ENCODE data around the gene MVK.
A peak's percentile ranks its signal among the peaks of the same experiment; 100 is the strongest.
"Not testable (repeated sequence)": the region's sequence is repeated elsewhere in the genome, so short reads cannot be mapped to it uniquely, and the experiment has no call there.

The MVK gene

DNA sequence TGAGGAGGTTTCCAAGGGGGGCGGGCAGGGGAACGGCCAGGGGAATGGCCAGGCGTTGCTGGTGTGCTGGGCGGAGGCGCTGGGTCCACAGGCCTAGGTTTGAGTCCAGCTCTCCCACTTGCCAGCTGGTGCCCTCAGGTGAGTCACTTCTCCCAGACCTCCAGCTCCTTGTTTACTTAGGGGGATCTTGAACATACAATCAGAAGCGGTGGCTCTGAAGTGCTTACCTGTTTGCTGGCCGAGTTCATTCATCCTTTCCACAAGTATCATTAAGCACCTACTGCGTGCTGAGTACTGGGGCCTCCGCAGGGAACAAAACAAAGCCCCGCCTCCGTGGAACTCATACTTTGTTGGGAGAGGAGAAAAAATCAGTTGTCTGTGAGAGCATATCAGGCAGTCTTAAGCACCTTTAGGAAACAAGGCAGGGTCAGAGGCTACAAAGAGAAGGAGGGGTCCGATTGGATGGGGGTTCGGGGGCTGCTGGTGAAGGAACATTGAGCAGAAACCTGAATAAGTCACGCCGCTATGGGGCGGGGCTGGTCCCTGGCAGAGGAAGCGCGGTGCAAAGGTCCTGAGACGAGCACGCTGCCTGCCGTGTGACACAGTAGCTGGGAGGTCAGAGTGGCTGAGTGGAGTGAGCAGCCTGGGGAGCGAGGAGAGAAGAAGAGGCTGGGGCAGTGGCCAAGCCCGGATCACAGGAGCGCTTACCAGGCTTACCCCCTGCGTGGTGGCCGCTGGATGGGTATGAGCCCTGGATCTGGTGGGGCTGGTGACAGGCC lies 15.1 kb downstream of the MVK start:
- DNase-seq (ENCODE audit: extremely low read depth in 1 of 2, low read depth in 1 of 2) = no peak

DNA sequence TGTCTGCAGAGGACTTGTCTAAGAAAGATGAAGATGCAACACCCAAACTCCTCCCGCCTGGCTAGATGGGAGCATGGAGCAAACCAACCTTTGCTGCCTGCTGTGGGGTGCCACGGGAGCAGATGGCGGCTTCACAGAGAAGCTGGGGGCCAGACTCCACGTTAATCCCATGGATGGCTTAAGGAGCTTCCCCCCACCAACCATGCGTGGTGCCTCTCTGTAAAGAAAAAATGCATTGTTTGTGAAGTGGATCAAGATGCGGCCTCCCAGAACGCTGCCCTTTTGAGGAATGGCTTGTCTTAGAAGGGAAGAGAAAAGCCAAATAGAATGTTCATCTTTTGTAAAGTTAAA lies 15.6 kb downstream of the MVK start:
- DNase-seq (ENCODE audit: extremely low read depth in 1 of 2, low read depth in 1 of 2) = no peak

DNA sequence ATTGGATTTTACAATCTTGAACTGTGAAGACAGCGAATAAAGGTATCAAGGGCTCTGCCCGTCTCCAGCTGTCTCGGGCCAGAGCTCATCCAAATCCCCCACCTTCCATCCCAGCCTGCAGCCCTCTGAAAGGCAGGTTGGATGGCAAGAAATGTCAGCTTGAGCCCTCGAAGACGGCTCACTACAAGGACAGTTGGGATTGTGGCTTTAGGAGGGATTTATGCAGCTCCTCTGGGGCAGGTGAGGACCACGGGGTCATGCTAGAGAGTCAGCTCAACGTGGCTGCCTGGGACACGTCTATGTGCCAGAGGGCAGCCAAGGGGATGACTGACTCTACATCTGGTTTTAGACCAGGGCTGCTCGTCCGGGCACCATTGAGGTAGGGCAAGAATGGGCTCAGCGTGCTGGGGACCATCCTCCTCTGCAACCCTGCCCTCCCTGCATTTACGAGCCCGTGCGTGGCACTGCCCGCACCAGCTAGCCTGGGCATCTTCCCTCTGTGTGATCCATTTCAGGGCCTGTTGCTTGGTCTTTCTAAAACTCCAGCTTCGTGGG lies 16.2 kb downstream of the MVK start:
- no peak for DNase-seq (ENCODE audit: extremely low read depth in 1 of 2, low read depth in 1 of 2)

GRCh38 chr12:109590566-109590965 lies 17.0 kb downstream of the MVK start:
- no peak for DNase-seq (ENCODE audit: extremely low read depth in 1 of 2, low read depth in 1 of 2)

- no peak for DNase-seq (ENCODE audit: extremely low read depth in 1 of 2, low read depth in 1 of 2)
Observed at GRCh38 chr12:109591041-109591440, 17.4 kb downstream of the MVK start.

- no peak for DNase-seq (ENCODE audit: extremely low read depth in 1 of 2, low read depth in 1 of 2)
Observed at GRCh38 chr12:109592195-109592904, 18.8 kb downstream of the MVK start.

GRCh38 chr12:109592905-109593272 lies 19.3 kb downstream of the MVK start:
- DNase-seq (ENCODE audit: extremely low read depth in 1 of 2, low read depth in 1 of 2) = no peak

DNA sequence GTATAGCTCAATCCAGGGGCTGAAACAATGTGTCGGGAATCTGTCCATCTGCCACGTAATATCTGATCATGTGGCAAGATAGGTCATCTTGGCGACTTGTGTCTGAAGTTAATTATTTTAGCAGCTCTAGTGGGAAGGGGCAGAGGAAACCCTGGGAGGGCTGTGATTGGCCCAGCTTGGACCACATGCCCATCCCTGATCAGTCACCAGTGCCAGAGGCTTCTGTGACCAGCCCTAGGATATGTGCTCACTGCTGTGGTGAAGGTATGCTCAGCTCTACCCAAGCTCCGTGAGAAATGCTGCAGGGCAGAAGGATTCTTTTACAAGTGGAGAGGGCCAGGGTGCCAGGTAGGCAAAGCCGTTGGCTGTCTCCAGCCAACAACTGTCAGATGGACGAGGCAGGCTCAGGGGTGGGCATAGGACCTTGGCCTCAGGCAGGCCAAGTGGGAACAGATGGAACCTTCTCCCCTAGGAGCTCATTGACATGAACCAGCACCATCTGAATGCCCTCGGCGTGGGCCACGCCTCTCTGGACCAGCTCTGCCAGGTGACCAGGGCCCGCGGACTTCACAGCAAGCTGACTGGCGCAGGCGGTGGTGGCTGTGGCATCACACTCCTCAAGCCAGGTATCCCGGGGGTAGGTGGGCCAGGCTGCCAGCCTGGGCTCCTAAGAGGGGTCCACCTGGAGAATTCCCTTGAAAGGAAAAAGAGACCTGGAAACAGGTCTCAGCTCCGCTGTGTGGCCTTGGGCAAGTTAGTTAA lies 21.1 kb downstream of the MVK start:
- DNase-seq (ENCODE audit: extremely low read depth in 1 of 2, low read depth in 1 of 2) = no peak

DNA sequence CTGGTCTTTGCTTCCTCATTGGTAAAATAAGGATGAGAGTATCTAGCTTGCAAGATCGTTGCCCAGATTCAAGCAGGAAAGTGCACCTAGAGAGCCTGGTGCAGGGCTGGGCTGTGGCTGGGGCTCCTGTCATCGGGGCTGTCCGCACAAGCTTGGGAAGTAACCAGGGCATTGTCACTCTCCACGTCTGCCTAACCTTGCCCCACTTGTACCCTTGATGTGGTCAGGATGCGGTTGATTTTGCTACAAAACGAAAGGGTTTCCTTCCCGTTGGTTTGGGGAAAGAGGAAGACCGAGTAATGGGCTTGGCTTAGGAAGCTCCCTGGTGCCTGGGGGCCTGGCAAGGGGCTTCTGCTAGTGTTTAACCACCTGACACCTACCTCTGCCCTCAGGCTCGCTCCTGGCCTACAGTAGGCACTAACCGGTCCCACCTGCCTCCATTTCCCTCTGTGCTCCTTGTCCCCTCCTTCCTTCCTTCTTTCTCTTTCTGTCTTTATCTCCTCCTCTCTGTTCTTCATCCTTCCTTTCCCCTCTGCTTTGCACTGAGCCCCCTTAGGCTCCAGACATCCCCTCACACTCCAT lies 21.8 kb downstream of the MVK start:
- DNase-seq (ENCODE audit: extremely low read depth in 1 of 2, low read depth in 1 of 2) = no peak

DNA sequence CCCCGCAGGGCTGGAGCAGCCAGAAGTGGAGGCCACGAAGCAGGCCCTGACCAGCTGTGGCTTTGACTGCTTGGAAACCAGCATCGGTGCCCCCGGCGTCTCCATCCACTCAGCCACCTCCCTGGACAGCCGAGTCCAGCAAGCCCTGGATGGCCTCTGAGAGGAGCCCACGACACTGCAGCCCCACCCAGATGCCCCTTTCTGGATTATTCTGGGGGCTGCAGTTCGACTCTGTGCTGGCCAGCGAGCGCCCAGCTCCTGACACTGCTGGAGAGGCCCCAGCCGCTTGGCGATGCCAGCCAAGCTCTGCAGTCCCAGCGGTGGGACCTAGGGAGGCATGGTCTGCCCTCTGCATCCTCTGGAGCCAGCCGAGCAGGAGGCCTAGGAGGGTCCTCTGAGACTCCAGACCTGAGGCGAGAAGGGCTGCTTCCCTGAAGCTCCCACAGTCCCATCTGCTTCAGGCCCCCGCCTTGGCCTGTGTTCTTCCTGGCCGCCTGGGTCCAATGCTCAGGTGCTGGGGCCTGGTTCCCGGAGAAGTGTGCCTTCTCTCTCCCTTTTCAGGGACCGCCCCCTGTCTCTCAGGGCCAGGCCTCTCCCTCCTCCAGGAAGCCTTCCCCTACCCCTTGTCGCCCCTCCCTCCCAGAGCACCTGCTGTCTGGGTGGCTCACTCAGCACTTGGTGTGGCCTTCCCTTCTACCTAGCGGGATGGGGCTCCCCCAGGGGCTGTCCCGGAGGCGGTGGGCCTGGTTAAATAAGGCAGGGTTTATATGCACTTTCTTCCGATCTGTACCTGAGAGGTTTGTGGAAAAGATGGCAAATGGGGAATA lies 23.0 kb downstream of the MVK start:
- DNase-seq (ENCODE audit: extremely low read depth in 1 of 2, low read depth in 1 of 2) = no peak

DNA sequence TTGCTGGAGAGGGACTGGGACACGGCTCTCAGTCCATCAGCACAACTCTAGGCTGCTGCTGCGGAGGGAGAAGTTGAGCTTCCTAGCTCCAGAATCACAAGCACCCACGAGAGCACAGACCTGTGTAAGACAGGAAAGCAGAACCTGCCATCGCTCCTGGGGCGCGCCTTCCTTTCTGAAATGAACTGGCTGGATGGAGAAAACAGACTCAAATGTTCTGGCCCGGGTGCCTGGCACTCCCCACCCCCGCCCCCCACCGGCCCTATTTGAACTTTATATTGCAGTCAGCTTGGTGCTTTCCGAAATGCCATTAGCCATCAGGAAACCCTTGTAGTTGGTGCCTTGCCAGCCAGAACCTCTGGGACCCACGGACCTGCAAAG lies 23.8 kb downstream of the MVK start:
- no peak for DNase-seq (ENCODE audit: extremely low read depth in 1 of 2, low read depth in 1 of 2)

- peak; percentile 18 to 31 for DNase-seq (ENCODE audit: extremely low read depth in 1 of 2, low read depth in 1 of 2)
Observed at GRCh38 chr12:109597795-109598427, 24.3 kb downstream of the MVK start.

DNA sequence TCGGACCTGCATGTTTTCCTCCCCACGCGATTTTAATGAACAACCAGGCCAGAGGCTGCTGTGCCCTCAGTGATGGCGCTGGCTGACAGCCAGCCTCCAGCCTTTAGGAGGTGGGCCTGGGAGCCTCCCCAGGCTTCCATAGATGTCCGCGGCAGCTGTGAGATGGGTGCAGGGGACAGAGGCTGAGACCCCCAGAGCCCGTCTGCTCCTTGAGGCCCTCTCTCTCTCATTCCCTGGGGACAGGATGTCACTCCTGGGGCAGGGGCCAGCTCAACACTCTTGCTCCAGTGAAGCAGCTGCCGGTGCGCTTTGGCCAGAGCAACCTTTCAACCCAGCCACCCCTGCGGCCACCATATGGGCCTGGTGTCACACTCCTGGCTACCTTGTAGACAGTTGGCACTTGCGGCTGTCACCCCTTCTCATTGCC lies 24.8 kb downstream of the MVK start:
- no peak for DNase-seq (ENCODE audit: extremely low read depth in 1 of 2, low read depth in 1 of 2)

DNA sequence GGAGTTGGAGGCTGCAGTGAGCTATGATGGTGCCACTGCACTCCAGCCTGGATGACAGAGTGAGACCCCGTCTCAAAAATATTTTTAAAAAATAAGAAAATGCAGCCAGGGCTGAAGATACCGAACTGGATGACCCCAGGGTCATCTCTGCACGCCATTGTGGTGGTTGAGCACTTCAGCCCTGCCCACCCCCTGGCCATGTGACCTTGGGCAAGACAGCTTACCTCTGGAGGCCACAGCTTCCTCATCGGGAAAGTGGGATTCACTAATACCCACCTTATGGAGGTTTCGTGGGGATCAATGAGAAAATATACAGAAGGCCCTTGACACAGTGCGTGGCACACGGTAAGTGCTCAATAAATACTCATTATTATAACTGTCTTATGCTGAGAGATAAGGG lies 25.5 kb downstream of the MVK start:
- DNase-seq (ENCODE audit: extremely low read depth in 1 of 2, low read depth in 1 of 2) = no peak

DNA sequence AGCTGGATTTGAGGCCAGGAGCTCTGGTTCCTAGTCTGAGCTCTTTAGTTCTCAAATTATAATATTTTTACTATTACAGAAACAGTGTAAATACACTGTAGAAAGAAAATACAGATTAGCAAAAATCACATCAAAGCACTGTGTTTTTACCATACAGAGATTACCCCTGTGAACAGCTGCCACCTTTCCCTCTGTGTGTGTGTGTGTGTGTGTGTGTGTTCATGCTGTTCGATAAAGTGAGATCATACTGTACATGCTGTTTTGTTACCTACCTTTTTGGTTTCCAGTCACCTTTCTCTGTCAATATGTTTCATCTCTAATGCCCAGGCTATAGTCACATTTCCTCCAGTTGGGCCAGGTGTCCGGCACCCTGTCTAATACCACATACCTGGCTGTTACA lies 26.9 kb downstream of the MVK start:
- no peak for DNase-seq (ENCODE audit: extremely low read depth in 1 of 2, low read depth in 1 of 2)

DNA sequence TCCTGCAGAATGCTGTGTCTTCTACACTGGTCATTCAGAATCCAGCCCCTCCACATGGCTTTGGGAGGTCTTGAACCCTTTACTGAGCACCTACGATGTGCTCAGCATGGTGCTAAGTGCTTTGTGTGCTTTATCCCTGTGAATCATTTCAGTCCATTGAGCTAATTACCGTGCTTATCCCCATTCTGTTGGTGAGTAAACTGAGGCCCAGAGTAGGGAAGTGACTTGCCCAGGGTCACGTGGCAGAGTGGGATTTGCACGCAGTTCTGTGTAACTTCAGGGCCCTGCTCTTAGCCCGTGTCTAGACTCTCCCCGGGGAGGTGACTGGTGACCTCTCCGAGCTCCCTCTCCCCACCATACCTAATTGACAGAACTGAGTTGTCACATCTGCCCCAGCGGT lies 27.4 kb downstream of the MVK start:
- no peak for DNase-seq (ENCODE audit: extremely low read depth in 1 of 2, low read depth in 1 of 2)

- DNase-seq (ENCODE audit: extremely low read depth in 1 of 2, low read depth in 1 of 2) = no peak
Observed at GRCh38 chr12:109601557-109601956, 28.0 kb downstream of the MVK start.

GRCh38 chr12:109602132-109602531 lies 28.5 kb downstream of the MVK start:
- not testable (repeated sequence) for DNase-seq (ENCODE audit: extremely low read depth in 1 of 2, low read depth in 1 of 2)

- DNase-seq (ENCODE audit: extremely low read depth in 1 of 2, low read depth in 1 of 2) = no peak
Observed at GRCh38 chr12:109604132-109604585, 30.6 kb downstream of the MVK start.

- no peak for DNase-seq (ENCODE audit: extremely low read depth in 1 of 2, low read depth in 1 of 2)
Observed at GRCh38 chr12:109605016-109605415, 31.4 kb downstream of the MVK start.
